ENCODE measurements around the gene ISG20. TPM values are rescaled to one million over a fixed set of nuclear protein-coding genes. Genes with fewer than 3 reads are reported as not detected.

The ISG20 gene
- total RNA-seq, 2 experiments from 2014 or later = 310 to 345 TPM

- intact Hi-C loops (cut with micrococcal nuclease; ENCODE audit: unreplicated experiment) = no loop called here
Measured at GRCh38 chr15:88680241-88681001, 41.6 kb downstream of the ISG20 start.

GRCh38 chr15:88681610-88682221, 42.9 kb downstream of the ISG20 start:
- Histone ChIP-seq H3K79me2 (ENCODE audit: insufficient read depth, low read depth, low read length) (no peaks in the 10 kb centered on the region), H2AFZ (ENCODE audit: low read length) (no peak overlapping the region), H4K20me1 (ENCODE audit: insufficient read depth, low read length) (no peaks in the 10 kb centered on the region), H3K36me3 (ENCODE audit: insufficient read depth, low read length) (no peaks in the 10 kb centered on the region), H3K4me2 (ENCODE audit: low read length) (no peak overlapping the region), H3K9me3 (ENCODE audit: low read length) (no peaks in the 10 kb centered on the region), H3K27ac (ENCODE audit: low read depth, low read length, poor library complexity, severe bottlenecking) (no peak overlapping the region), H3K4me1 (ENCODE audit: insufficient read depth, low read length, poor library complexity, severe bottlenecking) (no peaks in the 10 kb centered on the region), H3K4me3 (ENCODE audit: low read depth, low read length, poor library complexity, severe bottlenecking) (no peak overlapping the region), H3K9me2 (ENCODE audit: insufficient read depth, low read length) (no peaks in the 10 kb centered on the region)
- TF ChIP-seq EZH2phosphoT487 (IDR thresholded peaks at IDR 0.05; ENCODE audit: borderline replicate concordance, low read depth, low read length) (no peak), CTCF (conservative IDR thresholded peaks at IDR 0.05; ENCODE audit: low read length) (no peak)
- no peak for DNase-seq (ENCODE audit: low spot score)
- BruUV-seq (replicated peaks) = no TSS peak
- POLR2A ChIA-PET = interaction anchor here (1.0 kb wide), 1 partner anchor 11 kb away, joined by 5 read pairs; no protein-coding TSS in a partner anchor
- intact Hi-C loops (cut with micrococcal nuclease; ENCODE audit: unreplicated experiment) = no loop called here
- CTCF ChIA-PET (ENCODE audit: unreplicated experiment) = no interaction called here

More at GRCh38 chr15:88680241-88681001, 41.6 kb downstream of the ISG20 start:
- Histone ChIP-seq H3K4me3 (ENCODE audit: low read depth, low read length, poor library complexity, severe bottlenecking) (no peak overlapping the region), H3K4me2 (ENCODE audit: low read length) (no peak overlapping the region), H3K27ac (ENCODE audit: low read depth, low read length, poor library complexity, severe bottlenecking) (no peak overlapping the region), H3K4me1 (ENCODE audit: insufficient read depth, low read length, poor library complexity, severe bottlenecking) (no peaks in the 10 kb centered on the region), H4K20me1 (ENCODE audit: insufficient read depth, low read length) (no peaks in the 10 kb centered on the region), H3K9me2 (ENCODE audit: insufficient read depth, low read length) (no peaks in the 10 kb centered on the region), H2AFZ (ENCODE audit: low read length) (no peak overlapping the region), H3K9me3 (ENCODE audit: low read length) (no peaks in the 10 kb centered on the region), H3K79me2 (ENCODE audit: insufficient read depth, low read depth, low read length) (no peaks in the 10 kb centered on the region), H3K36me3 (ENCODE audit: insufficient read depth, low read length) (no peaks in the 10 kb centered on the region)
- DNase-seq (ENCODE audit: low spot score) = no peak
- BruUV-seq (replicated peaks) = no TSS peak
- ChIA-PET POLR2A (interaction anchor here (0.6 kb wide), 1 partner anchor 67 kb away, joined by 3 read pairs; no protein-coding TSS in a partner anchor), CTCF (ENCODE audit: unreplicated experiment) (no interaction called here)
- TF ChIP-seq EZH2phosphoT487 (IDR thresholded peaks at IDR 0.05; ENCODE audit: borderline replicate concordance, low read depth, low read length) = no peak
- 0 out of 2 replicates have a peak, but pooled peaks have one; percentile 19 for TF ChIP-seq CTCF (conservative IDR thresholded peaks at IDR 0.05; ENCODE audit: low read length)

- TF ChIP-seq CTCF (conservative IDR thresholded peaks at IDR 0.05; ENCODE audit: low read length) (no peak), EZH2phosphoT487 (IDR thresholded peaks at IDR 0.05; ENCODE audit: borderline replicate concordance, low read depth, low read length) (no peak)
- no peak overlapping the region for H3K4me2 ChIP-seq (ENCODE audit: low read length)
- H3K4me3 ChIP-seq (ENCODE audit: low read depth, low read length, poor library complexity, severe bottlenecking) = no peak overlapping the region
- H3K79me2 ChIP-seq (ENCODE audit: insufficient read depth, low read depth, low read length) = no peaks in the 10 kb centered on the region
- H3K9me3 ChIP-seq (ENCODE audit: low read length) = 0 out of 2 replicates have a peak, but pooled peaks cover 6% of the 10 kb centered on the region
- BruUV-seq (replicated peaks) = no TSS peak
- H3K9me2 ChIP-seq (ENCODE audit: insufficient read depth, low read length) = no peaks in the 10 kb centered on the region
- H3K4me1 ChIP-seq (ENCODE audit: insufficient read depth, low read length, poor library complexity, severe bottlenecking) = no peaks in the 10 kb centered on the region
- intact Hi-C loops (cut with micrococcal nuclease; ENCODE audit: unreplicated experiment) = no loop called here
- H3K27ac ChIP-seq (ENCODE audit: low read depth, low read length, poor library complexity, severe bottlenecking) = no peak overlapping the region
- no peak for DNase-seq (ENCODE audit: low spot score)
- ChIA-PET POLR2A (no interaction called here), CTCF (ENCODE audit: unreplicated experiment) (no interaction called here)
- no peak overlapping the region for H2AFZ ChIP-seq (ENCODE audit: low read length)
- no peaks in the 10 kb centered on the region for H3K36me3 ChIP-seq (ENCODE audit: insufficient read depth, low read length)
- no peaks in the 10 kb centered on the region for H4K20me1 ChIP-seq (ENCODE audit: insufficient read depth, low read length)
Measured at GRCh38 chr15:88684345-88684744, 45.5 kb downstream of the ISG20 start.
